H1 (cell line): ENCODE data around the gene GCLM. TPM values are rescaled to one million over a fixed set of nuclear protein-coding genes. Genes with fewer than 3 reads are reported as not detected.
"Not testable (repeated sequence)": the region's sequence is repeated elsewhere in the genome, so short reads cannot be mapped to it uniquely, and the experiment has no call there.

Experiments used
- CTCF ChIA-PET: fragments of 300-600 bp; sonication (Branson Sonifier 250); formaldehyde crosslinking; loops from one replicate; lab custom pipeline; 2021; ENCODE audit not compliant: partially characterized antibody; lab: Charles Lee
- POLR2A ChIA-PET: fragments of 300-600 bp; sonication (Branson Sonifier 250); formaldehyde crosslinking; loops from one replicate; lab custom pipeline; 2021; ENCODE audit warnings: inconsistent platforms; ENCODE audit not compliant: partially characterized antibody; lab: Charles Lee
- DNase-seq, 2 experiments: peaks; one replicate each; pipeline versions ENCODE4 v3.0.0 to v3.0.0-alpha.2; 2010 to 2022; ENCODE audit warnings: low spot score in 2 of 2, low read depth in 1 of 2, mixed read lengths in 1 of 2
- FAIRE-seq: peaks from 2 replicates; lab custom pipeline; 2011; peaks lifted over from hg19 to GRCh38; lab: Jason Lieb, UNC
- H2AFZ ChIP-seq: 2 replicates; pipeline ENCODE4 v1.8.1; 2012; ENCODE audit warnings: low read length, inconsistent platforms
- H2AK5ac ChIP-seq: 2 replicates; pipeline ENCODE4 v1.6.1; 2013; ENCODE audit warnings: low read depth, low read length
- H2BK120ac ChIP-seq: replicated peaks from 2 replicates; pipeline ENCODE3; 2013; ENCODE audit warnings: low read depth, low read length, inconsistent platforms
- H2BK12ac ChIP-seq: 2 replicates; pipeline ENCODE4 v1.6.1; 2013; ENCODE audit warnings: low read depth, low read length
- H2BK15ac ChIP-seq: 2 replicates; pipeline ENCODE4 v1.6.1; 2013; ENCODE audit warnings: low read length
- H2BK20ac ChIP-seq: 2 replicates; pipeline ENCODE4 v1.6.1; 2013; ENCODE audit warnings: low read length
- H2BK5ac ChIP-seq: 2 replicates; pipeline ENCODE4 v1.6.1; 2013; ENCODE audit warnings: low read depth, low read length
- H3K14ac ChIP-seq: 2 replicates; pipeline ENCODE4 v1.6.1; 2013; ENCODE audit warnings: inconsistent platforms; ENCODE audit not compliant: insufficient read length
- H3K18ac ChIP-seq: 2 replicates; pipeline ENCODE4 v1.6.1; 2013; ENCODE audit warnings: low read length; ENCODE audit errors: extremely low read depth
- H3K23ac ChIP-seq: 2 replicates; pipeline ENCODE4 v1.6.1; 2013; ENCODE audit warnings: inconsistent platforms; ENCODE audit not compliant: insufficient read length
- H3K23me2 ChIP-seq: 2 replicates; pipeline ENCODE4 v1.6.1; 2013; ENCODE audit warnings: low read depth, low read length
- H3K27ac ChIP-seq: 2 replicates; pipeline ENCODE4 v1.6.1; 2011; ENCODE audit warnings: low read depth, low read length, inconsistent platforms
- H3K27me3 ChIP-seq, 4 experiments: replicated peaks in 1 of 4; 1 replicate in 1 of 4; 2 replicates in 3 of 4; pipeline versions ENCODE4 v1.6.1 to v1.8.1; 2011 to 2013; ENCODE audit warnings: low read length in 3 of 4, mild to moderate bottlenecking in 3 of 4, inconsistent platforms in 2 of 4, mixed read lengths in 2 of 4, moderate library complexity in 1 of 4; ENCODE audit not compliant: control insufficient read depth in 3 of 4, insufficient read depth in 3 of 4; ENCODE audit errors: extremely low read depth in 1 of 4
- H3K36me3 ChIP-seq, 4 experiments: 2 replicates each; pipeline versions ENCODE4 v1.6.1 to v1.8.1; 2011 to 2013; ENCODE audit warnings: mild to moderate bottlenecking in 4 of 4, low read length in 3 of 4, moderate library complexity in 2 of 4, control low read depth in 1 of 4, inconsistent platforms in 1 of 4; ENCODE audit not compliant: insufficient read depth in 4 of 4, control insufficient read depth in 2 of 4
- H3K4ac ChIP-seq: replicated peaks from 2 replicates; pipeline ENCODE3; 2013; ENCODE audit warnings: low read length, low read depth, mixed read lengths, inconsistent platforms; ENCODE audit not compliant: insufficient read length
- H3K4me1 ChIP-seq, 4 experiments: replicated peaks in 1 of 4; 1 replicate in 1 of 4; 2 replicates in 3 of 4; pipeline versions ENCODE4 v1.6.1 to v1.8.1; 2011 to 2013; ENCODE audit warnings: low read length in 3 of 4, inconsistent platforms in 2 of 4, mixed read lengths in 1 of 4; ENCODE audit not compliant: insufficient read depth in 4 of 4, control insufficient read depth in 3 of 4
- H3K4me2 ChIP-seq, 2 experiments: 2 replicates each; pipeline versions ENCODE4 v1.6.1 to v1.8.1; 2011 to 2013; ENCODE audit warnings: low read depth in 2 of 2, low read length in 2 of 2, control low read depth in 1 of 2, inconsistent platforms in 1 of 2, mild to moderate bottlenecking in 1 of 2; ENCODE audit not compliant: insufficient read depth in 1 of 2
- H3K4me3 ChIP-seq, 4 experiments: fragments of 200-600, 300-600 bp in 1 of 4; sonication (generic), shearing (Covaris generic), sonication (Bioruptor Twin) in 1 of 4; 2 replicates each; pipeline versions ENCODE4 v1.5.1 to v1.8.1; 2011 to 2016; ENCODE audit warnings: low read length in 4 of 4, low read depth in 3 of 4, control low read depth in 2 of 4, inconsistent platforms in 2 of 4, mild to moderate bottlenecking in 2 of 4, mixed read lengths in 1 of 4, moderate library complexity in 1 of 4; ENCODE audit not compliant: insufficient read depth in 2 of 4; ENCODE audit errors: extremely low read depth in 1 of 4
- H3K56ac ChIP-seq: replicated peaks from 2 replicates; pipeline ENCODE3; 2013; ENCODE audit warnings: low read depth, mild to moderate bottlenecking, mixed read lengths, low read length, inconsistent platforms; ENCODE audit not compliant: insufficient read length
- H3K79me1 ChIP-seq: 2 replicates; pipeline ENCODE4 v1.6.1; 2013; ENCODE audit warnings: low read depth, low read length, control low read depth
- H3K79me2 ChIP-seq, 2 experiments: 2 replicates each; pipeline versions ENCODE4 v1.6.1 to v1.8.1; 2012 to 2013; ENCODE audit warnings: low read length in 2 of 2, mild to moderate bottlenecking in 2 of 2, inconsistent platforms in 1 of 2; ENCODE audit not compliant: insufficient read depth in 2 of 2, control insufficient read depth in 1 of 2
- H3K9ac ChIP-seq, 4 experiments: replicated peaks in 1 of 4; 1 replicate in 1 of 4; 2 replicates in 3 of 4; pipeline versions ENCODE4 v1.6.1 to v1.8.1; 2011 to 2013; ENCODE audit warnings: low read depth in 3 of 4, low read length in 3 of 4, control low read depth in 2 of 4, mild to moderate bottlenecking in 2 of 4, moderate library complexity in 2 of 4, inconsistent platforms in 1 of 4; ENCODE audit errors: extremely low read depth in 1 of 4
- H3K9me3 ChIP-seq, 2 experiments: 2 replicates each; pipeline versions ENCODE4 v1.6.1 to v1.8.1; 2012 to 2013; ENCODE audit warnings: mild to moderate bottlenecking in 2 of 2, moderate library complexity in 2 of 2, control low read depth in 1 of 2, inconsistent platforms in 1 of 2, low read depth in 1 of 2, low read length in 1 of 2, mixed read lengths in 1 of 2; ENCODE audit not compliant: insufficient read depth in 2 of 2
- H4K20me1 ChIP-seq, 2 experiments: replicated peaks in 1 of 2; 2 replicates each; pipeline versions ENCODE3 to v1.8.1; 2011 to 2013; ENCODE audit warnings: inconsistent platforms in 2 of 2, low read length in 2 of 2, mild to moderate bottlenecking in 1 of 2; ENCODE audit not compliant: insufficient read depth in 2 of 2, control insufficient read depth in 1 of 2
- H4K5ac ChIP-seq: 2 replicates; pipeline ENCODE4 v1.6.1; 2013; ENCODE audit warnings: low read length, low read depth, mixed read lengths, inconsistent platforms; ENCODE audit not compliant: insufficient read length
- H4K8ac ChIP-seq: 2 replicates; pipeline ENCODE4 v1.8.0; 2013; ENCODE audit warnings: mild to moderate bottlenecking, moderate library complexity, low read length, inconsistent platforms; ENCODE audit not compliant: insufficient read depth; ENCODE audit errors: extremely low read depth
- H4K91ac ChIP-seq: replicated peaks from 2 replicates; pipeline ENCODE3; 2013; ENCODE audit warnings: low read length, mixed read lengths, inconsistent platforms; ENCODE audit not compliant: insufficient read length
- CTCF ChIP-seq, 3 experiments: IDR thresholded peaks; 1 replicate in 2 of 3; 2 replicates in 1 of 3; pipeline versions ENCODE4 v1.5.1 to v1.6.1; 2011; ENCODE audit warnings: low read length in 3 of 3, mild to moderate bottlenecking in 3 of 3, inconsistent platforms in 2 of 3, low read depth in 1 of 3, moderate library complexity in 1 of 3; ENCODE audit not compliant: insufficient read depth in 1 of 3; ENCODE audit errors: control extremely low read depth in 1 of 3
- RAD21 ChIP-seq, 2 experiments: IDR thresholded peaks in 1 of 2; conservative IDR thresholded peaks in 1 of 2; 2 replicates each; pipeline ENCODE4 v1.6.1; 2011; ENCODE audit warnings: low read depth in 2 of 2, low read length in 2 of 2, improper control_type of control experiment in 1 of 2, inconsistent platforms in 1 of 2, mild to moderate bottlenecking in 1 of 2, moderate library complexity in 1 of 2
- TCF12 ChIP-seq: IDR thresholded peaks from 2 replicates; pipeline ENCODE4 v1.6.1; 2011; ENCODE audit warnings: low read depth, mild to moderate bottlenecking, low read length
- WGBS, 2 experiments: shearing (Covaris generic) in 1 of 2; methylation state at CpG; one replicate each; pipeline versions ENCODE4 v1.1.6 to v1.1.7; 2013 to 2015; ENCODE audit warnings: low lambda C conversion rate in 2 of 2, mixed read lengths in 2 of 2, inconsistent platforms in 1 of 2, low coverage in 1 of 2, missing lambda C conversion rate in 1 of 2; ENCODE audit not compliant: insufficient replicate concordance in 2 of 2, insufficient coverage in 1 of 2, insufficient read length in 1 of 2; ENCODE audit errors: extremely low coverage in 1 of 2, missing lambda C conversion rate in 1 of 2; 5-methylcytosine and 5-hydroxymethylcytosine counted together
- polyA plus RNA-seq, 7 experiments: library from polyadenylated mRNA; depleted of rRNA in 3 of 7; stranded (reverse) in 5 of 7; unstranded in 2 of 7; fragments of >200 nt in 5 of 7; fragments of 200-250 nt in 2 of 7; gene quantifications; 1 replicate in 5 of 7; 2 replicates in 1 of 7; 4 replicates in 1 of 7; pipeline versions ENCODE4 v1.2.1 to v1.2.3, GENCODE V29; 2011 to 2013; ENCODE audit warnings: missing spikeins in 2 of 7, mixed read lengths in 2 of 7
- total RNA-seq: library from RNA; stranded (reverse); fragmentation: NEBNext Ultra II Directional; extraction: Animal tissue kit (Norgen Biotek cat#: 25700); gene quantifications from 2 replicates; pipeline ENCODE4 v1.2.1, GENCODE V29; 2021

GCLM gene
- total and polyA plus RNA-seq, 2 of the 8 experiments (the other 6 are each of a cell fraction or from before 2014, with no cell fraction given), result 3.1 to 12.8 TPM

DNA sequence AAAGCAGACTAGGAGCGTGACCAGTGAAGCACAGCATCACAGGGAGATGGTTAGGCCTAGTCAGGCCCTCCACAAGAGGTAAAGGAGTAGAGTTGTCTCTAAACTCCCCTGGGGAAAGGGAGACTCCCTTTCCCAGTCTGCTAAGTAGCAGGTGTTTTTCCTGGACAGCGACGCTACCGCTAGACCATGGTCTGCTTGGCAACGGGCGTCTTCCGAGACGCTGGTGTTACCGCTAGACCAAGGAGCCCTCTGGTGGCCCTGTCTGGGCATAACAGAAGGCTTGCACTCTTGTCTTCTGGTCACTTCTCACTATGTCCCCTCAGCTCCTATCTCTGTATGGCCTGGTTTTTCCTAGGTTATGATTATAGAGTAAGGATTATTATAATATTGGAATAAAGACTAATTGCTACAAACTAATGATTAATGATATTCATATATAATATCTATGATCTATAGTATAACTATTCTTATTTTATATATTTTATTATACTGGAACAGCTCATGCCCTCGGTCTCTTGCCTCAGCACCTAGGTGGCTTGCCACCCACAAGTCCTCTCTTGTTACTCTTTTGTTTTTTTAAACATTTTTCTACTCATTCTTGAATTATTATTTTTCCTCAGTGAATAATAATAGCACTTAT is 58.4 kb downstream of the GCLM start:
- H3K4me1 ChIP-seq, H3K27ac ChIP-seq, H2BK12ac ChIP-seq, FAIRE-seq, H3K27me3 ChIP-seq, H2AK5ac ChIP-seq, H2BK5ac ChIP-seq, H3K79me1 ChIP-seq, H2BK20ac ChIP-seq, H2BK15ac ChIP-seq, H4K91ac ChIP-seq, H3K56ac ChIP-seq, H3K9me3 ChIP-seq, H3K23ac ChIP-seq, H3K36me3 ChIP-seq, H3K4ac ChIP-seq, H4K5ac ChIP-seq, H4K8ac ChIP-seq, H3K14ac ChIP-seq, H3K9ac ChIP-seq, H3K18ac ChIP-seq, H3K4me3 ChIP-seq, H2AFZ ChIP-seq, POLR2A ChIA-PET, H3K79me2 ChIP-seq, H2BK120ac ChIP-seq, H3K4me2 ChIP-seq, H4K20me1 ChIP-seq, H3K23me2 ChIP-seq: not testable (repeated sequence)
- TF ChIP-seq RAD21 (IDR thresholded peaks at IDR 0.05 in 1 of 2, conservative IDR thresholded peaks at IDR 0.05 in 1 of 2; ENCODE audit: low read depth in 2 of 2, low read length in 2 of 2), result peak; percentile 55 to 61
- TF ChIP-seq TCF12, result 0 out of 2 replicates have a peak, but pooled peaks have one; percentile 14
- TF ChIP-seq CTCF (IDR thresholded peaks at IDR 0.05; ENCODE audit: control extremely low read depth in 1 of 3, insufficient read depth in 1 of 3, low read depth in 1 of 3, low read length in 3 of 3), result peak in 2 of 3 experiments; percentile 40 to 46; a peak in 3 of 4 replicates
- DNase-seq, result peak in 1 of 2 experiments; percentile 77
- 50% methylated on average over 10 of the region's 10 CpGs; no CpG with 5 or more reads in 1 of the 2 experiments for WGBS, 2 experiments
- CTCF ChIA-PET, result interaction anchor here (0.7 to 14.0 kb wide), 17 partner anchors 13 to 414 kb away, joined by 3 to 324 read pairs (median 3); partner anchors contain the start of gene BCAR3
